Measurements from ENCODE around the gene HCFC1R1. TPM values are rescaled to one million over a fixed set of nuclear protein-coding genes. Genes with fewer than 3 reads are reported as not detected.

Gene HCFC1R1
- total RNA-seq, 1 experiment from 2014 or later, result 76.0 TPM

DNA sequence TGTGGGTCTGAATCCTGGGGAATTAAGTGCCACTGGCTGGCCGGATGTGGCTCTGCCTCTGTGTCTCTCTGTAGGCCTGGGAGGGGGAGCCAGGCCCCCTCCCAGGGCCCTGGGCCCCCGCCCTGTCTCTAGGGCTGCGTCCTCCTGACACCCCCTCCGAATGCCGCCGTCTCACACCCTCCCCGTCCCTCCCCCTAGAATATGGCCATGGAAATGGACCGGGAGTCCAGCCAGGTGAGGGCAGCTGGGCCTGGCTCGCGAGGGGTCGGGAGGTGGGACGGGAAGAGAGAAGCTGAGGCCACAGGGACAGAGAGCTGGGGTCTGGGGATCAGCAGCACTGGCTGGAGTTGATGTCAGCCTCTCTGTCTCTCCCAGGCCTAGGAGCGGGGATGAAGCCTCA is 27.4 kb downstream of the HCFC1R1 start (continued):
- TF ChIP-seq ZNF219 (CRISPR knock-in tag; IDR thresholded peaks at IDR 0.05; ENCODE audit: borderline replicate concordance), result no peak
- TF ChIP-seq ESRRA (CRISPR knock-in tag; IDR thresholded peaks at IDR 0.05; ENCODE audit: borderline replicate concordance), result no peak
- no peak for TF ChIP-seq ZNF232 (CRISPR knock-in tag; IDR thresholded peaks at IDR 0.05)
- TF ChIP-seq NFE2L1 (CRISPR knock-in tag; IDR thresholded peaks at IDR 0.05), result no peak
- no peak for TF ChIP-seq CREM (CRISPR knock-in tag; IDR thresholded peaks at IDR 0.05)
- no peak for TF ChIP-seq NFYB (CRISPR knock-in tag; conservative IDR thresholded peaks at IDR 0.05; ENCODE audit: low read depth)
- TF ChIP-seq JUN (CRISPR knock-in tag; IDR thresholded peaks at IDR 0.05), result no peak
- TF ChIP-seq, protein P1, sequence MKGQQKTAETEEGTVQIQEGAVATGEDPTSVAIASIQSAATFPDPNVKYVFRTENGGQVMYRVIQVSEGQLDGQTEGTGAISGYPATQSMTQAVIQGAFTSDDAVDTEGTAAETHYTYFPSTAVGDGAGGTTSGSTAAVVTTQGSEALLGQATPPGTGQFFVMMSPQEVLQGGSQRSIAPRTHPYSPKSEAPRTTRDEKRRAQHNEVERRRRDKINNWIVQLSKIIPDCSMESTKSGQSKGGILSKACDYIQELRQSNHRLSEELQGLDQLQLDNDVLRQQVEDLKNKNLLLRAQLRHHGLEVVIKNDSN (CRISPR knock-in tag; IDR thresholded peaks at IDR 0.05), result no peak
- TF ChIP-seq CREB1 (CRISPR knock-in tag; IDR thresholded peaks at IDR 0.05), result no peak

DNA sequence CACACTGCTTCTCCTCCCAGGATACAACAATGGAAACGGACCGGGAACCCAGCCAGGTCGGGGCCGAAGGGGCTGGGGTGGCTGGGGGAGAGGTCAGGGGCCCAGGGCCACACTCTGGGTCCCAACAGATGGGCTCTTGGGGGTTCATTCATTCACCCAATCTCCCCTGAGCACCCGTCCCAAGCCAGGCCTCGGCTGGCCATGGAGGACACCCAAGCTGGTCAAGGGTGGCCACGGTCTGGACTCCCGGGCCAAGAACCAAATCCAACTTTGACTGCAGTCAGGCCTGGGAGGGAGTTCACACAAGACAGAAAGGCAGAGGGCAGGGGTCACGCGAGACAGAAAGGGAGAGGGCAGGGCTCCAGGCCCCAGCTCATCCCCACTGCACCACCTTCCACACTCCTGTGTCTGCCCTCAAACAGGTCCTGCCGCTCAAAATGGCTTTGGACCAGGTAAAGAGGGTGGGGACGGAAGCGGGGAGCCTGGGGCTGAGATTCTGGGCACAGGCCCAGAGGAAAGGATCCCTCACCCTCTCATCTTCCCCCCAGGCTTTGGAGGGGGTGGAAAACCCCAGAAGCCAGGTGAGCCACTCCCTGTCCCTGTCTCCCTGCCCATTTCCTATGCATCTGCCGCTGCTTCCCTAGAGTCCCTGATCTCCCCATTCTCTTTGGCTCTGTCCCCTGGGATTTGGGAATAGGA is 31.2 kb downstream of the HCFC1R1 start:
- H3K27ac Mint-ChIP-seq, result no peak overlapping the region
- H3K36me3 Mint-ChIP-seq, result no peaks in the 10 kb centered on the region
- no peaks in the 10 kb centered on the region for H3K27me3 Mint-ChIP-seq (ENCODE audit: low read depth)
- no peak overlapping the region for H3K4me3 Mint-ChIP-seq
- ChIA-PET CTCF (interaction anchor here (1.9 to 3.1 kb wide), 4 partner anchors 8 to 39 kb away, joined by 9 to 15 read pairs (median 11); partner anchors contain the start of gene KREMEN2), POLR2A (interaction anchor here (0.6 kb wide), 1 partner anchor 39 kb away, joined by 3 read pairs; no protein-coding TSS in a partner anchor)
- DNase-seq (ENCODE audit: low spot score), result no peak
- no peaks in the 10 kb centered on the region for H3K9me3 Mint-ChIP-seq
- peaks cover 21% of the 10 kb centered on the region for H3K4me1 Mint-ChIP-seq
- no peak for ATAC-seq
- TF ChIP-seq JUN (CRISPR knock-in tag; IDR thresholded peaks at IDR 0.05), result no peak
- TF ChIP-seq RORB (CRISPR knock-in tag; IDR thresholded peaks at IDR 0.05), result no peak
- TF ChIP-seq ZBTB21 (CRISPR knock-in tag; IDR thresholded peaks at IDR 0.05; ENCODE audit: borderline replicate concordance), result no peak
- no peak for TF ChIP-seq EMX1 (CRISPR knock-in tag; IDR thresholded peaks at IDR 0.05)
- no peak for TF ChIP-seq ETV6 (CRISPR knock-in tag; IDR thresholded peaks at IDR 0.05)
- TF ChIP-seq, protein P2, sequence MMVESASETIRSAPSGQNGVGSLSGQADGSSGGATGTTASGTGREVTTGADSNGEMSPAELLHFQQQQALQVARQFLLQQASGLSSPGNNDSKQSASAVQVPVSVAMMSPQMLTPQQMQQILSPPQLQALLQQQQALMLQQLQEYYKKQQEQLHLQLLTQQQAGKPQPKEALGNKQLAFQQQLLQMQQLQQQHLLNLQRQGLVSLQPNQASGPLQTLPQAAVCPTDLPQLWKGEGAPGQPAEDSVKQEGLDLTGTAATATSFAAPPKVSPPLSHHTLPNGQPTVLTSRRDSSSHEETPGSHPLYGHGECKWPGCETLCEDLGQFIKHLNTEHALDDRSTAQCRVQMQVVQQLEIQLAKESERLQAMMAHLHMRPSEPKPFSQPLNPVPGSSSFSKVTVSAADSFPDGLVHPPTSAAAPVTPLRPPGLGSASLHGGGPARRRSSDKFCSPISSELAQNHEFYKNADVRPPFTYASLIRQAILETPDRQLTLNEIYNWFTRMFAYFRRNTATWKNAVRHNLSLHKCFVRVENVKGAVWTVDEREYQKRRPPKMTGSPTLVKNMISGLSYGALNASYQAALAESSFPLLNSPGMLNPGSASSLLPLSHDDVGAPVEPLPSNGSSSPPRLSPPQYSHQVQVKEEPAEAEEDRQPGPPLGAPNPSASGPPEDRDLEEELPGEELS (CRISPR knock-in tag; IDR thresholded peaks at IDR 0.05), result no peak
- no peak for TF ChIP-seq ZNF263 (CRISPR knock-in tag; IDR thresholded peaks at IDR 0.05; ENCODE audit: low read depth)
- TF ChIP-seq, protein P3, sequence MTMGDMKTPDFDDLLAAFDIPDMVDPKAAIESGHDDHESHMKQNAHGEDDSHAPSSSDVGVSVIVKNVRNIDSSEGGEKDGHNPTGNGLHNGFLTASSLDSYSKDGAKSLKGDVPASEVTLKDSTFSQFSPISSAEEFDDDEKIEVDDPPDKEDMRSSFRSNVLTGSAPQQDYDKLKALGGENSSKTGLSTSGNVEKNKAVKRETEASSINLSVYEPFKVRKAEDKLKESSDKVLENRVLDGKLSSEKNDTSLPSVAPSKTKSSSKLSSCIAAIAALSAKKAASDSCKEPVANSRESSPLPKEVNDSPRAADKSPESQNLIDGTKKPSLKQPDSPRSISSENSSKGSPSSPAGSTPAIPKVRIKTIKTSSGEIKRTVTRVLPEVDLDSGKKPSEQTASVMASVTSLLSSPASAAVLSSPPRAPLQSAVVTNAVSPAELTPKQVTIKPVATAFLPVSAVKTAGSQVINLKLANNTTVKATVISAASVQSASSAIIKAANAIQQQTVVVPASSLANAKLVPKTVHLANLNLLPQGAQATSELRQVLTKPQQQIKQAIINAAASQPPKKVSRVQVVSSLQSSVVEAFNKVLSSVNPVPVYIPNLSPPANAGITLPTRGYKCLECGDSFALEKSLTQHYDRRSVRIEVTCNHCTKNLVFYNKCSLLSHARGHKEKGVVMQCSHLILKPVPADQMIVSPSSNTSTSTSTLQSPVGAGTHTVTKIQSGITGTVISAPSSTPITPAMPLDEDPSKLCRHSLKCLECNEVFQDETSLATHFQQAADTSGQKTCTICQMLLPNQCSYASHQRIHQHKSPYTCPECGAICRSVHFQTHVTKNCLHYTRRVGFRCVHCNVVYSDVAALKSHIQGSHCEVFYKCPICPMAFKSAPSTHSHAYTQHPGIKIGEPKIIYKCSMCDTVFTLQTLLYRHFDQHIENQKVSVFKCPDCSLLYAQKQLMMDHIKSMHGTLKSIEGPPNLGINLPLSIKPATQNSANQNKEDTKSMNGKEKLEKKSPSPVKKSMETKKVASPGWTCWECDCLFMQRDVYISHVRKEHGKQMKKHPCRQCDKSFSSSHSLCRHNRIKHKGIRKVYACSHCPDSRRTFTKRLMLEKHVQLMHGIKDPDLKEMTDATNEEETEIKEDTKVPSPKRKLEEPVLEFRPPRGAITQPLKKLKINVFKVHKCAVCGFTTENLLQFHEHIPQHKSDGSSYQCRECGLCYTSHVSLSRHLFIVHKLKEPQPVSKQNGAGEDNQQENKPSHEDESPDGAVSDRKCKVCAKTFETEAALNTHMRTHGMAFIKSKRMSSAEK (CRISPR knock-in tag; IDR thresholded peaks at IDR 0.05; ENCODE audit: borderline replicate concordance), result no peak
- TF ChIP-seq, protein P4, sequence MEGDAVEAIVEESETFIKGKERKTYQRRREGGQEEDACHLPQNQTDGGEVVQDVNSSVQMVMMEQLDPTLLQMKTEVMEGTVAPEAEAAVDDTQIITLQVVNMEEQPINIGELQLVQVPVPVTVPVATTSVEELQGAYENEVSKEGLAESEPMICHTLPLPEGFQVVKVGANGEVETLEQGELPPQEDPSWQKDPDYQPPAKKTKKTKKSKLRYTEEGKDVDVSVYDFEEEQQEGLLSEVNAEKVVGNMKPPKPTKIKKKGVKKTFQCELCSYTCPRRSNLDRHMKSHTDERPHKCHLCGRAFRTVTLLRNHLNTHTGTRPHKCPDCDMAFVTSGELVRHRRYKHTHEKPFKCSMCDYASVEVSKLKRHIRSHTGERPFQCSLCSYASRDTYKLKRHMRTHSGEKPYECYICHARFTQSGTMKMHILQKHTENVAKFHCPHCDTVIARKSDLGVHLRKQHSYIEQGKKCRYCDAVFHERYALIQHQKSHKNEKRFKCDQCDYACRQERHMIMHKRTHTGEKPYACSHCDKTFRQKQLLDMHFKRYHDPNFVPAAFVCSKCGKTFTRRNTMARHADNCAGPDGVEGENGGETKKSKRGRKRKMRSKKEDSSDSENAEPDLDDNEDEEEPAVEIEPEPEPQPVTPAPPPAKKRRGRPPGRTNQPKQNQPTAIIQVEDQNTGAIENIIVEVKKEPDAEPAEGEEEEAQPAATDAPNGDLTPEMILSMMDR (IDR thresholded peaks at IDR 0.05), result no peak
- TF ChIP-seq CREM (CRISPR knock-in tag; IDR thresholded peaks at IDR 0.05), result no peak
